Measurements from ENCODE around the gene LIN37. TPM values are rescaled to one million over a fixed set of nuclear protein-coding genes. Genes with fewer than 3 reads are reported as not detected.

LIN37 gene
- total RNA-seq, 1 experiment from 2014 or later = 10.1 TPM

GRCh38 chr19:35744430-35745327 lies 3.7 kb upstream of the LIN37 start:
- TSS peak; percentile 67 for BruUV-seq (replicated peaks)
- H3K27me3 ChIP-seq (ENCODE audit: insufficient read depth, low read length) = no peaks in the 10 kb centered on the region
- CTCF ChIA-PET = interaction anchor here (0.9 to 2.2 kb wide), 3 partner anchors 42 to 188 kb away, joined by 3 to 6 read pairs (median 3); no protein-coding TSS in a partner anchor
- TF ChIP-seq YY1 (IDR thresholded peaks at IDR 0.05; ENCODE audit: extremely low read depth, insufficient replicate concordance, low read depth, low read length) = no peak
- no peak; the same call in 1 of the 2 replicates for TF ChIP-seq ELF1 (IDR thresholded peaks at IDR 0.05; ENCODE audit: borderline replicate concordance, low read depth)
- TF ChIP-seq EGR1 (IDR thresholded peaks at IDR 0.05; ENCODE audit: low read depth) = no peak
- TF ChIP-seq FOSL1 (IDR thresholded peaks at IDR 0.05; ENCODE audit: low read depth) = no peak
- TF ChIP-seq POLR2A (IDR thresholded peaks at IDR 0.05; ENCODE audit: borderline replicate concordance, extremely low read depth, insufficient read depth, insufficient read length) = no peak
- TF ChIP-seq MAX (IDR thresholded peaks at IDR 0.05) = peak; percentile 75
- no peak for TF ChIP-seq RAD21 (IDR thresholded peaks at IDR 0.05; ENCODE audit: low read depth)
- TF ChIP-seq EZH2phosphoT487 (IDR thresholded peaks at IDR 0.05; ENCODE audit: borderline replicate concordance) = no peak
- no peak for TF ChIP-seq REST (IDR thresholded peaks at IDR 0.05; ENCODE audit: low read depth)
- TF ChIP-seq EZH2 (IDR thresholded peaks at IDR 0.05) = no peak
- TF ChIP-seq ZFX (IDR thresholded peaks at IDR 0.05) = no peak
- no peak for TF ChIP-seq SRF (IDR thresholded peaks at IDR 0.05; ENCODE audit: low read depth)
- no peak for TF ChIP-seq JUND (IDR thresholded peaks at IDR 0.05)
- TF ChIP-seq CTCF (IDR thresholded peaks at IDR 0.05 in 2 of 3, conservative IDR thresholded peaks at IDR 0.05 in 1 of 3; ENCODE audit: borderline replicate concordance in 1 of 3, insufficient read depth in 1 of 3, low read depth in 2 of 3, low read length in 2 of 3) = peak in 2 of 3 experiments; percentile 29 to 38; a peak in 1 of 6 replicates
- TF ChIP-seq SP1 (IDR thresholded peaks at IDR 0.05; ENCODE audit: low read depth) = peak; percentile 38; the same call in 1 of the 2 replicates
- TF ChIP-seq CEBPB (IDR thresholded peaks at IDR 0.05; ENCODE audit: low read depth) = no peak
- no peak for TF ChIP-seq ZBTB33 (IDR thresholded peaks at IDR 0.05; ENCODE audit: extremely low read depth, insufficient replicate concordance, low read length)
- peak; percentile 53; the same call in 1 of the 2 replicates for TF ChIP-seq POLR2AphosphoS5 (IDR thresholded peaks at IDR 0.05; ENCODE audit: low read depth, low read length)

More at GRCh38 chr19:35744430-35745327, 3.7 kb upstream of the LIN37 start:
- Histone ChIP-seq H3K36me3 (ENCODE audit: control insufficient read depth in 1 of 2, insufficient read depth in 2 of 2, low read length in 2 of 2) (no peaks in the 10 kb centered on the region; a peak in 1 of 4 replicates), H3K9me3 (ENCODE audit: control insufficient read depth in 1 of 2, insufficient read depth in 1 of 2, low read depth in 1 of 2, low read length in 2 of 2) (no peaks in the 10 kb centered on the region), H3K9me2 (ENCODE audit: insufficient read depth) (no peaks in the 10 kb centered on the region), H3K79me2 (ENCODE audit: insufficient read depth, low read length) (peaks cover 19% of the 10 kb centered on the region), H2AFZ (ENCODE audit: low read depth, low read length, poor library complexity, severe bottlenecking) (no peak overlapping the region), H3K4me1 (ENCODE audit: control insufficient read depth in 1 of 2, insufficient read depth in 2 of 2, low read length in 2 of 2) (peaks cover 30 to 42% of the 10 kb centered on the region in 2 experiments), H3K9ac (ENCODE audit: low read length) (peak overlapping the region; percentile 82), H3K4me2 (ENCODE audit: low read length) (peak overlapping the region; percentile 99), H4K20me1 (ENCODE audit: insufficient read depth) (no peaks in the 10 kb centered on the region), H3K27ac (ENCODE audit: low read depth, low read length) (peak overlapping the region; percentile 78), H3K4me3 (replicated peaks in 1 of 2; ENCODE audit: low read depth in 1 of 2, low read length in 2 of 2) (peak overlapping the region; percentile 93 to 99)
- ATAC-seq = peak; percentile 65
- intact Hi-C loops (cut with micrococcal nuclease) = loop anchor here (1.0 kb wide), 1 partner anchor 187 kb away; no protein-coding TSS in a partner anchor
- ChIA-PET POLR2A (interaction anchor here (0.6 to 1.7 kb wide), 7 partner anchors 11 to 75 kb away, joined by 3 to 7 read pairs (median 4); no protein-coding TSS in a partner anchor), RAD21 (ENCODE audit: low non-redundant PET in 1 of 2, low total read pairs in 2 of 2, uncharacterized antibody in 2 of 2, unreplicated experiment in 2 of 2) (interaction anchor here in 1 of 2 experiments (0.7 to 1.7 kb wide), 2 partner anchors 75 to 187 kb away, joined by 4 to 6 read pairs; no protein-coding TSS in a partner anchor)
- peak; percentile 93 for DNase-seq (ENCODE audit: low read depth, low spot score)

All from HCT116 (cell line).